HL-60 (cell line): Measurements from ENCODE around the gene SORBS2.

Experiments
- DNase-seq, 2 experiments: peaks; one replicate each; pipeline ENCODE4 v3.0.0-alpha.2; 2010 to 2020; ENCODE audit warnings: low read depth in 1 of 2, low spot score in 1 of 2
- H3K27ac ChIP-seq: fragments of 250-450 bp; sonication (Bioruptor Pico); replicated peaks from 2 replicates; pipeline ENCODE4 v1.5.1; 2020; ENCODE audit warnings: mild to moderate bottlenecking, moderate library complexity
- H3K27me3 ChIP-seq: fragments of 250-450 bp; sonication (Bioruptor Pico); 2 replicates; pipeline ENCODE4 v1.5.1; 2021; ENCODE audit warnings: mild to moderate bottlenecking, moderate library complexity; ENCODE audit not compliant: insufficient read depth, poor library complexity, severe bottlenecking
- H3K4me3 ChIP-seq: replicated peaks from 2 replicates; pipeline ENCODE4 v1.5.1; 2011; ENCODE audit warnings: mild to moderate bottlenecking, control low read depth, low read length; ENCODE audit not compliant: insufficient read depth
- GABPA ChIP-seq: IDR thresholded peaks from 2 replicates; pipeline ENCODE4 v1.6.1; 2012; ENCODE audit warnings: low read depth
- POLR2AphosphoS5 ChIP-seq: IDR thresholded peaks from 2 replicates; pipeline ENCODE4 v1.6.1; 2012; ENCODE audit warnings: low read depth
- SPI1 ChIP-seq: IDR thresholded peaks from 2 replicates; pipeline ENCODE4 v1.6.1; 2012; ENCODE audit warnings: low read depth, mild to moderate bottlenecking, borderline replicate concordance
- TF ChIP-seq, protein P1 (sequence below): IDR thresholded peaks from one replicate; pipeline ENCODE4 v1.5.1; 2011; ENCODE audit warnings: low read length, control low read depth, inconsistent platforms; ENCODE audit not compliant: insufficient read depth
- TF ChIP-seq, protein P2 (sequence below): IDR thresholded peaks from 2 replicates; pipeline ENCODE4 v1.6.1; 2012; ENCODE audit warnings: low read depth; ENCODE audit not compliant: insufficient replicate concordance

The SORBS2 gene

DNA sequence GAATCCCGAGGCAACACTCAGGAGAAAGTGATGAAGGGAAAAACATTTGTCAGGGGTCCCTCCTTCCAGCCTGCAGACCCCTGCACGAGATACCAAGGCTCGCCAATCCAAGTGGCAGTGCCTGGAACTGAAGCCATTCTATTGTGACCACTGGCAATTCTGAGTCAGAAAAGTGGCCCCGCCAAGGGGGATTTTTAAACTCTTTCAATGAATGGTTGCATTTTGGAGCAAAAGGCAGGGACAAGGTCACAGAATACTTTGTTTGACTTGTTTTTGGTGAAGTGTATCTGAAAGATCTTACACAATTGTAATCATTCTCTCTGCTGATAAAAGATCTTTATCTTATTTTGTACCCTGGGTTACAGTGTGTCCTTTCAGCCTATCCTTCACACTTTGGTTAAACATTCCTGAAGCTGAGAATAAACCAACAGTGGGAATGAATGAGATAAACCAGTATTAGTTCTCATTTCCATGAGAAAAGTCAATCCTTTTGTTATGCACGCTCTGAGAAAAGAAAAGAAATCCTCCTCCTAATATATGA, 160.8 kb downstream of the SORBS2 start:
- TF ChIP-seq, protein P1, sequence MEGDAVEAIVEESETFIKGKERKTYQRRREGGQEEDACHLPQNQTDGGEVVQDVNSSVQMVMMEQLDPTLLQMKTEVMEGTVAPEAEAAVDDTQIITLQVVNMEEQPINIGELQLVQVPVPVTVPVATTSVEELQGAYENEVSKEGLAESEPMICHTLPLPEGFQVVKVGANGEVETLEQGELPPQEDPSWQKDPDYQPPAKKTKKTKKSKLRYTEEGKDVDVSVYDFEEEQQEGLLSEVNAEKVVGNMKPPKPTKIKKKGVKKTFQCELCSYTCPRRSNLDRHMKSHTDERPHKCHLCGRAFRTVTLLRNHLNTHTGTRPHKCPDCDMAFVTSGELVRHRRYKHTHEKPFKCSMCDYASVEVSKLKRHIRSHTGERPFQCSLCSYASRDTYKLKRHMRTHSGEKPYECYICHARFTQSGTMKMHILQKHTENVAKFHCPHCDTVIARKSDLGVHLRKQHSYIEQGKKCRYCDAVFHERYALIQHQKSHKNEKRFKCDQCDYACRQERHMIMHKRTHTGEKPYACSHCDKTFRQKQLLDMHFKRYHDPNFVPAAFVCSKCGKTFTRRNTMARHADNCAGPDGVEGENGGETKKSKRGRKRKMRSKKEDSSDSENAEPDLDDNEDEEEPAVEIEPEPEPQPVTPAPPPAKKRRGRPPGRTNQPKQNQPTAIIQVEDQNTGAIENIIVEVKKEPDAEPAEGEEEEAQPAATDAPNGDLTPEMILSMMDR, result no peak
- TF ChIP-seq POLR2AphosphoS5, result no peak
- TF ChIP-seq SPI1, result no peak
- TF ChIP-seq, protein P2, sequence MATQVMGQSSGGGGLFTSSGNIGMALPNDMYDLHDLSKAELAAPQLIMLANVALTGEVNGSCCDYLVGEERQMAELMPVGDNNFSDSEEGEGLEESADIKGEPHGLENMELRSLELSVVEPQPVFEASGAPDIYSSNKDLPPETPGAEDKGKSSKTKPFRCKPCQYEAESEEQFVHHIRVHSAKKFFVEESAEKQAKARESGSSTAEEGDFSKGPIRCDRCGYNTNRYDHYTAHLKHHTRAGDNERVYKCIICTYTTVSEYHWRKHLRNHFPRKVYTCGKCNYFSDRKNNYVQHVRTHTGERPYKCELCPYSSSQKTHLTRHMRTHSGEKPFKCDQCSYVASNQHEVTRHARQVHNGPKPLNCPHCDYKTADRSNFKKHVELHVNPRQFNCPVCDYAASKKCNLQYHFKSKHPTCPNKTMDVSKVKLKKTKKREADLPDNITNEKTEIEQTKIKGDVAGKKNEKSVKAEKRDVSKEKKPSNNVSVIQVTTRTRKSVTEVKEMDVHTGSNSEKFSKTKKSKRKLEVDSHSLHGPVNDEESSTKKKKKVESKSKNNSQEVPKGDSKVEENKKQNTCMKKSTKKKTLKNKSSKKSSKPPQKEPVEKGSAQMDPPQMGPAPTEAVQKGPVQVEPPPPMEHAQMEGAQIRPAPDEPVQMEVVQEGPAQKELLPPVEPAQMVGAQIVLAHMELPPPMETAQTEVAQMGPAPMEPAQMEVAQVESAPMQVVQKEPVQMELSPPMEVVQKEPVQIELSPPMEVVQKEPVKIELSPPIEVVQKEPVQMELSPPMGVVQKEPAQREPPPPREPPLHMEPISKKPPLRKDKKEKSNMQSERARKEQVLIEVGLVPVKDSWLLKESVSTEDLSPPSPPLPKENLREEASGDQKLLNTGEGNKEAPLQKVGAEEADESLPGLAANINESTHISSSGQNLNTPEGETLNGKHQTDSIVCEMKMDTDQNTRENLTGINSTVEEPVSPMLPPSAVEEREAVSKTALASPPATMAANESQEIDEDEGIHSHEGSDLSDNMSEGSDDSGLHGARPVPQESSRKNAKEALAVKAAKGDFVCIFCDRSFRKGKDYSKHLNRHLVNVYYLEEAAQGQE, result no peak
- TF ChIP-seq GABPA, result no peak
- no peak overlapping the region for H3K27ac ChIP-seq
- no peak overlapping the region for H3K4me3 ChIP-seq
- H3K27me3 ChIP-seq, result peaks cover 2% of the 10 kb centered on the region
- DNase-seq, result no peak

DNA sequence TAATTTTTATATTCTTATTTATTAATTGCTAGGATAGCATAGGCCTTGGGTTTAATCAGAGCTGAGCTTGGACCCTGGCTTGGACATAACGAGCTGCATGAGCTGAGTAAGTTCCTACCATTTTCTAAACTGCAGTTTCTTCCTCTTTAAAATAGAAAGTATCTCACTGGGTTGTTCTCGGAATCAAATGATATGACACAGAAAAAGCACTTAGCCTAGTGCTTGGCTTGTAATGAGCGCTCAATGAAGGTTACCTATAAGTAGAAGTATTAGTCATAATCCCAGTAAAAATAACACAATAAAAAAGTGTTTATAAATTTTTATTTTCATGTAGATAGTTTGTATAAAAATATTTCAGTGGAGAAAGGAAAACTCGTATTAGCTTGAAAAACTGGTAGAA, 163.4 kb downstream of the SORBS2 start:
- Histone ChIP-seq H3K4me3 (no peak overlapping the region), H3K27ac (no peak overlapping the region), H3K27me3 (peaks cover 2% of the 10 kb centered on the region)
- DNase-seq, result no peak
- TF ChIP-seq GABPA (no peak), POLR2AphosphoS5 (no peak), SPI1 (no peak)
- TF ChIP-seq, protein P2, result no peak
- TF ChIP-seq, protein P1, result no peak

DNA sequence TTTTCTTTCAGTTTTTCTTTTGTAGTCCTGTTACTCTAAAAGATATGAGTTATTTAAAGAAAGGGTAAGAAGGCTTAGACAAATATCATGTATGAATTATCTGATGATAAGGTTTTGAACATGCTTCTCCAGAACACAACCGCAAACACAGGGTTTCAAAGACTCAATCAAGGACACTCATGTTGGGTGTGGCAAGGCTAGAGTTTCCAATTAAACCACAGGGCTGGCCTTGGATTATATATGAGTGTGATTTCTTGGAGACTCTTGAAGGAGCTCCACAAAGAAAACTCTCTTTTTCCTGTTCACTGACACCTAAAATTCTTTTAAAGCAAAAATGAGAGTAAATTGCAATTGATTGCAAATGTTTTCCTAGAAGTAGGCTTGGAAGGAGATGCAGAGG, 166.6 kb downstream of the SORBS2 start:
- H3K27ac ChIP-seq, result no peak overlapping the region
- peaks cover 2% of the 10 kb centered on the region for H3K27me3 ChIP-seq
- H3K4me3 ChIP-seq, result no peak overlapping the region
- TF ChIP-seq, protein P1, result no peak
- TF ChIP-seq POLR2AphosphoS5 (no peak), SPI1 (no peak), GABPA (no peak)
- TF ChIP-seq, protein P2, result no peak
- DNase-seq, result no peak
